HG02798 (cell line): ENCODE measurements around the gene ATRIP.
A peak's percentile ranks its signal among the peaks of the same experiment; 100 is the strongest.
"Not testable (repeated sequence)": the region's sequence is repeated elsewhere in the genome, so short reads cannot be mapped to it uniquely, and the experiment has no call there.

Experiments
- ATAC-seq: cut with Tn5 transposase; IDR thresholded peaks from one replicate; pipeline ENCODE4 v1.9.1; 2021; ENCODE audit warnings: mild to moderate bottlenecking; ENCODE audit not compliant: unreplicated experiment, poor library complexity

Gene ATRIP

GRCh38 chr3:48435223-48435595 lies 11.3 kb upstream of the ATRIP start:
- no peak for ATAC-seq

- ATAC-seq = peak; percentile 22
Measured at GRCh38 chr3:48435774-48436476, 10.6 kb upstream of the ATRIP start.

- no peak for ATAC-seq
Measured at GRCh38 chr3:48436477-48436787, 10.1 kb upstream of the ATRIP start.

- ATAC-seq = no peak
Measured at GRCh38 chr3:48436855-48437254, 9.7 kb upstream of the ATRIP start.

GRCh38 chr3:48437812-48438211 lies 8.7 kb upstream of the ATRIP start:
- no peak for ATAC-seq

GRCh38 chr3:48439820-48440589 lies 6.5 kb upstream of the ATRIP start, which contains the start of the genes CCDC51 and TMA7:
Gene CCDC51, minus strand, starts transcription at chr3:48440119. Its CDS starts 4,991 bp downstream, at chr3:48435128.
Gene TMA7, plus strand, starts transcription at chr3:48440257. Its CDS starts 40 bp downstream, at chr3:48440297.
- peak; percentile 97 for ATAC-seq

- ATAC-seq = no peak
Measured at GRCh38 chr3:48440590-48440958, 6.0 kb upstream of the ATRIP start.

- ATAC-seq = no peak
Measured at GRCh38 chr3:48441940-48442339, 4.6 kb upstream of the ATRIP start.

GRCh38 chr3:48445277-48445882 lies 1.2 kb upstream of the ATRIP start:
- no peak for ATAC-seq

GRCh38 chr3:48446043-48446424 lies 503 bp upstream of the ATRIP start:
- no peak for ATAC-seq

GRCh38 chr3:48451270-48451669 lies 4.7 kb downstream of the ATRIP start:
- no peak for ATAC-seq

GRCh38 chr3:48456456-48456855 lies 9.9 kb downstream of the ATRIP start:
- no peak for ATAC-seq

GRCh38 chr3:48459331-48459730 lies 12.8 kb downstream of the ATRIP start:
- no peak for ATAC-seq

GRCh38 chr3:48459773-48460516 lies 13.4 kb downstream of the ATRIP start:
- no peak for ATAC-seq

- no peak for ATAC-seq
Measured at GRCh38 chr3:48460517-48460902, 14.0 kb downstream of the ATRIP start.

- ATAC-seq = not testable (repeated sequence)
Measured at GRCh38 chr3:48461767-48462166, 15.2 kb downstream of the ATRIP start.

- ATAC-seq = no peak
Measured at GRCh38 chr3:48463703-48464102, 17.2 kb downstream of the ATRIP start.

GRCh38 chr3:48464713-48465221 lies 18.2 kb downstream of the ATRIP start:
- no peak for ATAC-seq

- no peak for ATAC-seq
Measured at GRCh38 chr3:48465237-48465530, 18.6 kb downstream of the ATRIP start.

GRCh38 chr3:48465531-48466378 lies 19.2 kb downstream of the ATRIP start:
- peak; percentile 83 for ATAC-seq
